DND-41 (cell line): ENCODE data around the gene KIF1A.
"Not testable (repeated sequence)": the region's sequence is repeated elsewhere in the genome, so short reads cannot be mapped to it uniquely, and the experiment has no call there.

Experiments
- ATAC-seq: fragments of 200-7000 bp; cut with Tn5 transposase; 3 replicates; pipeline ENCODE4 v1.9.1; 2021; ENCODE audit warnings: low read depth; ENCODE audit not compliant: insufficient read depth
- DNase-seq: peaks from one replicate; pipeline ENCODE4 v3.0.0-alpha.2; 2020
- H2AFZ ChIP-seq: 2 replicates; pipeline ENCODE4 v1.6.0; 2012; ENCODE audit warnings: low read depth, low read length
- H3K27ac ChIP-seq: 2 replicates; pipeline ENCODE4 v1.5.1; 2012; ENCODE audit warnings: low read length, inconsistent platforms
- H3K27me3 ChIP-seq: fragments of 200-600 bp; sonication (generic); 2 replicates; pipeline ENCODE4 v1.6.0; 2012; ENCODE audit warnings: low read length, mild to moderate bottlenecking, inconsistent platforms; ENCODE audit not compliant: insufficient read depth, poor library complexity
- H3K36me3 ChIP-seq: 2 replicates; pipeline ENCODE4 v1.5.1; 2012; ENCODE audit warnings: low read length, inconsistent platforms; ENCODE audit not compliant: insufficient read depth
- H3K4me1 ChIP-seq: 2 replicates; pipeline ENCODE4 v1.5.1; 2012; ENCODE audit warnings: mild to moderate bottlenecking, low read length; ENCODE audit not compliant: insufficient read depth
- H3K4me2 ChIP-seq: 2 replicates; pipeline ENCODE4 v1.6.0; 2012; ENCODE audit warnings: mild to moderate bottlenecking, moderate library complexity, low read length, inconsistent platforms; ENCODE audit not compliant: insufficient read depth
- H3K4me3 ChIP-seq, 2 experiments: fragments of 200-600 bp in 1 of 2; shearing (Covaris generic) in 1 of 2; 2 replicates each; pipeline ENCODE4 v1.5.1; 2012 to 2016; ENCODE audit warnings: inconsistent platforms in 2 of 2, low read length in 2 of 2, mild to moderate bottlenecking in 2 of 2, low read depth in 1 of 2, moderate library complexity in 1 of 2
- H3K79me2 ChIP-seq: 2 replicates; pipeline ENCODE4 v1.6.0; 2012; ENCODE audit warnings: low read length, inconsistent platforms; ENCODE audit not compliant: insufficient read depth
- H3K9ac ChIP-seq: 2 replicates; pipeline ENCODE4 v1.6.0; 2012; ENCODE audit warnings: low read depth, mild to moderate bottlenecking, inconsistent platforms, low read length, moderate library complexity
- H3K9me3 ChIP-seq: 2 replicates; pipeline ENCODE4 v1.5.1; 2012; ENCODE audit warnings: low read length, moderate library complexity, mild to moderate bottlenecking, inconsistent platforms; ENCODE audit not compliant: insufficient read depth, severe bottlenecking
- H4K20me1 ChIP-seq: 2 replicates; pipeline ENCODE4 v1.6.0; 2012; ENCODE audit warnings: low read length; ENCODE audit not compliant: insufficient read depth
- CTCF ChIP-seq: IDR thresholded peaks from 2 replicates; pipeline ENCODE4 v1.5.1; 2012; ENCODE audit warnings: borderline replicate concordance, low read length, moderate library complexity, mild to moderate bottlenecking; ENCODE audit not compliant: poor library complexity, severe bottlenecking; ENCODE audit errors: extremely low read depth
- EZH2 ChIP-seq: IDR thresholded peaks from 3 replicates; pipeline ENCODE4 v1.6.1; 2012; ENCODE audit warnings: borderline replicate concordance, low read depth, mild to moderate bottlenecking, moderate library complexity, low read length, inconsistent platforms; ENCODE audit not compliant: severe bottlenecking

Gene KIF1A

GRCh38 chr2:240686460-240686859, 133.6 kb downstream of the KIF1A start:
- H2AFZ ChIP-seq = no peak overlapping the region

GRCh38 chr2:240685771-240686371, 134.1 kb downstream of the KIF1A start:
- H4K20me1 ChIP-seq = no peaks in the 10 kb centered on the region
- no peaks in the 10 kb centered on the region for H3K36me3 ChIP-seq
- H3K4me1 ChIP-seq = no peaks in the 10 kb centered on the region
- ATAC-seq = no peak
- no peak overlapping the region for H3K27ac ChIP-seq
- no peak for DNase-seq
- no peak overlapping the region for H3K4me3 ChIP-seq
- no peak overlapping the region for H2AFZ ChIP-seq
- H3K9me3 ChIP-seq = no peaks in the 10 kb centered on the region
- H3K9ac ChIP-seq = no peak overlapping the region
- no peak overlapping the region for H3K4me2 ChIP-seq
- TF ChIP-seq CTCF (no peak), EZH2 (no peak)
- peaks cover 10% of the 10 kb centered on the region for H3K27me3 ChIP-seq
- H3K79me2 ChIP-seq = no peaks in the 10 kb centered on the region

More at GRCh38 chr2:240686460-240686859, 133.6 kb downstream of the KIF1A start:
- Histone ChIP-seq H3K4me2 (no peak overlapping the region), H3K36me3 (no peaks in the 10 kb centered on the region), H3K4me3 (no peak overlapping the region), H3K9ac (no peak overlapping the region), H3K4me1 (no peaks in the 10 kb centered on the region), H3K27ac (no peak overlapping the region), H3K79me2 (no peaks in the 10 kb centered on the region), H3K27me3 (peaks cover 10% of the 10 kb centered on the region), H3K9me3 (no peaks in the 10 kb centered on the region), H4K20me1 (no peaks in the 10 kb centered on the region)
- DNase-seq (no peak), ATAC-seq (no peak)
- TF ChIP-seq CTCF = no peak
- TF ChIP-seq EZH2 = no peak

- H3K36me3 ChIP-seq, DNase-seq, ATAC-seq, H3K9me3 ChIP-seq, H3K4me1 ChIP-seq, H3K9ac ChIP-seq, H4K20me1 ChIP-seq, H3K79me2 ChIP-seq, H3K4me2 ChIP-seq, H3K27ac ChIP-seq, H3K4me3 ChIP-seq, H2AFZ ChIP-seq: not testable (repeated sequence)
- H3K27me3 ChIP-seq = peaks cover 10% of the 10 kb centered on the region
Observed at GRCh38 chr2:240683980-240684728, 135.9 kb downstream of the KIF1A start.

- not testable (repeated sequence) for DNase-seq, H2AFZ ChIP-seq, H3K36me3 ChIP-seq, H3K27ac ChIP-seq, H3K4me3 ChIP-seq, H4K20me1 ChIP-seq, H3K4me2 ChIP-seq, H3K79me2 ChIP-seq, H3K4me1 ChIP-seq, ATAC-seq, H3K9me3 ChIP-seq, H3K9ac ChIP-seq
- H3K27me3 ChIP-seq = peaks cover 10% of the 10 kb centered on the region
Observed at GRCh38 chr2:240683329-240683979, 136.6 kb downstream of the KIF1A start.

GRCh38 chr2:240682431-240683224, 137.4 kb downstream of the KIF1A start, which contains the start of gene AQP12B:
AQP12B (minus strand) TSS chr2:240682885; CDS start chr2:240682837, 48 bp downstream.
- H3K4me3 ChIP-seq, ATAC-seq: not testable (repeated sequence)

GRCh38 chr2:240680185-240680584, 139.8 kb downstream of the KIF1A start:
- not testable (repeated sequence) for H4K20me1 ChIP-seq, H3K9me3 ChIP-seq, H3K4me2 ChIP-seq, H3K4me1 ChIP-seq, H3K4me3 ChIP-seq, H3K27me3 ChIP-seq, H3K36me3 ChIP-seq, H3K27ac ChIP-seq, DNase-seq, H2AFZ ChIP-seq, ATAC-seq, H3K79me2 ChIP-seq, H3K9ac ChIP-seq

More at GRCh38 chr2:240682431-240683224, 137.4 kb downstream of the KIF1A start, which contains the start of gene AQP12B:
- H3K27me3 ChIP-seq = peaks cover 10% of the 10 kb centered on the region
- H3K79me2 ChIP-seq, DNase-seq, H3K9ac ChIP-seq, H4K20me1 ChIP-seq, H3K27ac ChIP-seq, H3K36me3 ChIP-seq, H3K4me1 ChIP-seq, H3K9me3 ChIP-seq, H2AFZ ChIP-seq, H3K4me2 ChIP-seq: not testable (repeated sequence)
